ENCODE data around the gene EIF4B. TPM values are rescaled to one million over a fixed set of nuclear protein-coding genes. Genes with fewer than 3 reads are reported as not detected.

Gene EIF4B
- total and polyA plus RNA-seq, 2 donors (not counting 1 experiment from before 2014, with no cell fraction given), result 252 to 674 TPM

DNA sequence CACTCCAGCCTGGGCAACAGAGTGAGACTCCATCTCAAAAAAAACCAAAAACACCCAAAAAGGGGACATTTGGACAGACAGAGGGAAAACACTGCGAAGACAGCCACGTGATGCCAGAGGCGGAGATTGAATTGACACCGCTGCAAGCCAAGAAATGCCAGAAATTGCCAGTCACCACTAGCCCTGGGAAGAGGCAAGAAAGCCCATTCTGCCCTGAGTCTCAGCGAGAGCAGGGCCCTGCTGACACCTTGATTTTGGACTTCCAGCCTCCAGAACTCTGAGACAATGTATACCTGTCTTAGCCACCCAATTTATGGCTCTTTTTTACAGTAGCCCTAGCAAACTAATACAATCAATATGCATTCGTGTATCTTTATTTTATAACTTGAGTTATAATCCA lies 83.8 kb downstream of the EIF4B start:
- H3K79me2 ChIP-seq (ENCODE audit: control insufficient read depth, insufficient read depth, low read length), result no peaks in the 10 kb centered on the region
- peaks cover 33% of the 10 kb centered on the region for H3K27me3 Mint-ChIP-seq
- no peak overlapping the region for H3K27ac Mint-ChIP-seq
- no peak overlapping the region for H2AFZ ChIP-seq (ENCODE audit: insufficient read depth, low read depth, low read length, poor library complexity, severe bottlenecking)
- no peak overlapping the region for H3K9ac ChIP-seq (ENCODE audit: low read length)
- POLR2A ChIA-PET, result no interaction called here
- DNase-seq (no peak), ATAC-seq (ENCODE audit: low read depth) (no peak)
- H3K4me1 ChIP-seq (ENCODE audit: control insufficient read depth in 2 of 2, insufficient read depth in 2 of 2, low read length in 2 of 2), result no peaks in the 10 kb centered on the region
- H3K36me3 ChIP-seq (replicated peaks in 1 of 2; ENCODE audit: control extremely low read depth in 1 of 2, control insufficient read depth in 1 of 2, extremely low read depth in 1 of 2, insufficient read depth in 2 of 2, low read length in 1 of 2), result no peaks in the 10 kb centered on the region
- no peaks in the 10 kb centered on the region for H4K20me1 ChIP-seq (ENCODE audit: control insufficient read depth, insufficient read depth, low read length, poor library complexity, severe bottlenecking)
- no peaks in the 10 kb centered on the region for H3K9me3 Mint-ChIP-seq (ENCODE audit: insufficient read depth)
- intact Hi-C loops (cut with micrococcal nuclease), result no loop called here
- no peak overlapping the region for H3K4me3 ChIP-seq (ENCODE audit: control extremely low read depth in 1 of 5, extremely low read depth in 1 of 5, insufficient read depth in 1 of 5, low read depth in 2 of 5, low read length in 4 of 5)
- no peak overlapping the region for H3K4me3 Mint-ChIP-seq
- 97% methylated on average over 5 of the region's 6 CpGs for WGBS (ENCODE audit: insufficient coverage)
- H3K4me1 Mint-ChIP-seq, result no peaks in the 10 kb centered on the region
- H3K27ac ChIP-seq (ENCODE audit: low read length in 2 of 2), result no peak overlapping the region
- CTCF ChIA-PET, result interaction anchor here (1.4 to 1.6 kb wide), 2 partner anchors 9 to 23 kb away, joined by 5 to 11 read pairs; no protein-coding TSS in a partner anchor
- peaks cover 0 to 4% (median 0%) of the 10 kb centered on the region in 3 donors for H3K9me3 ChIP-seq (ENCODE audit: control extremely low read depth in 1 of 3, control insufficient read depth in 2 of 3, insufficient read depth in 1 of 3, low read length in 2 of 3)
- H3K27me3 ChIP-seq (replicated peaks in 1 of 4; ENCODE audit: control extremely low read depth in 1 of 4, control insufficient read depth in 3 of 4, insufficient read depth in 4 of 4, low read length in 3 of 4), result peaks cover 0 to 2% (median 0%) of the 10 kb centered on the region in 4 experiments
- TF ChIP-seq EZH2 (IDR thresholded peaks at IDR 0.05; ENCODE audit: borderline replicate concordance, insufficient read depth, low read depth, low read length, poor library complexity, severe bottlenecking), result no peak
- TF ChIP-seq, protein P1, sequence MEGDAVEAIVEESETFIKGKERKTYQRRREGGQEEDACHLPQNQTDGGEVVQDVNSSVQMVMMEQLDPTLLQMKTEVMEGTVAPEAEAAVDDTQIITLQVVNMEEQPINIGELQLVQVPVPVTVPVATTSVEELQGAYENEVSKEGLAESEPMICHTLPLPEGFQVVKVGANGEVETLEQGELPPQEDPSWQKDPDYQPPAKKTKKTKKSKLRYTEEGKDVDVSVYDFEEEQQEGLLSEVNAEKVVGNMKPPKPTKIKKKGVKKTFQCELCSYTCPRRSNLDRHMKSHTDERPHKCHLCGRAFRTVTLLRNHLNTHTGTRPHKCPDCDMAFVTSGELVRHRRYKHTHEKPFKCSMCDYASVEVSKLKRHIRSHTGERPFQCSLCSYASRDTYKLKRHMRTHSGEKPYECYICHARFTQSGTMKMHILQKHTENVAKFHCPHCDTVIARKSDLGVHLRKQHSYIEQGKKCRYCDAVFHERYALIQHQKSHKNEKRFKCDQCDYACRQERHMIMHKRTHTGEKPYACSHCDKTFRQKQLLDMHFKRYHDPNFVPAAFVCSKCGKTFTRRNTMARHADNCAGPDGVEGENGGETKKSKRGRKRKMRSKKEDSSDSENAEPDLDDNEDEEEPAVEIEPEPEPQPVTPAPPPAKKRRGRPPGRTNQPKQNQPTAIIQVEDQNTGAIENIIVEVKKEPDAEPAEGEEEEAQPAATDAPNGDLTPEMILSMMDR (IDR thresholded peaks at IDR 0.05), result no peak
- H3K4me2 ChIP-seq (replicated peaks; ENCODE audit: low read depth, low read length, poor library complexity, severe bottlenecking), result no peak overlapping the region

DNA sequence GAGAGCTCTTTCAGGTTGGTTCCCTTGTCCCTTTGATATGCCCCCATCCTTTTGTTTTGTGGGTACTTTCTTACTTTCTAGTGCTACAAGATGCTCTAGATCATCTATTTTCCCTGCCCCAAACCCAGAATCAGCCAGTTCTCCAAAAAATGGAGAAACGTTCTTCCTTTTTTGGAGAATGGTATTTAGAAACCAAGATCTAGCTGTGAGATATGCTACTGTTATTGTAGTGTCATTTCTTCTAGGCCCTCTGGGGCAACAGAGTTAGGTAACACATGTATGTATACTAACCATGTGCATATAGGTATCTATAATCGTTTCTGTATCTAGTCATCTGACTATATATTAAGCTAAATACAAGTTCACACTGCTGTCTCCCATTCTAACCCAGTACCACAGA lies 84.3 kb downstream of the EIF4B start:
- CTCF ChIA-PET, result interaction anchor here (0.6 to 1.6 kb wide), 3 partner anchors 9 to 24 kb away, joined by 3 to 11 read pairs (median 5); no protein-coding TSS in a partner anchor
- H3K4me2 ChIP-seq (replicated peaks; ENCODE audit: low read depth, low read length, poor library complexity, severe bottlenecking), result no peak overlapping the region
- DNase-seq (no peak), ATAC-seq (ENCODE audit: low read depth) (no peak)
- H3K9me3 ChIP-seq (ENCODE audit: control extremely low read depth in 1 of 3, control insufficient read depth in 2 of 3, insufficient read depth in 1 of 3, low read length in 2 of 3), result peaks cover 0 to 4% (median 0%) of the 10 kb centered on the region in 3 donors
- TF ChIP-seq EZH2 (IDR thresholded peaks at IDR 0.05; ENCODE audit: borderline replicate concordance, insufficient read depth, low read depth, low read length, poor library complexity, severe bottlenecking), result no peak
- TF ChIP-seq, protein P1 (IDR thresholded peaks at IDR 0.05), result no peak
- H3K79me2 ChIP-seq (ENCODE audit: control insufficient read depth, insufficient read depth, low read length), result no peaks in the 10 kb centered on the region
- H3K27ac Mint-ChIP-seq, result no peak overlapping the region
- no peak overlapping the region for H3K4me3 Mint-ChIP-seq
- no peak overlapping the region for H2AFZ ChIP-seq (ENCODE audit: insufficient read depth, low read depth, low read length, poor library complexity, severe bottlenecking)
- WGBS (ENCODE audit: insufficient coverage), result no CpG with 5 or more reads among the region's 2 CpGs
- no peak overlapping the region for H3K9ac ChIP-seq (ENCODE audit: low read length)
- no peaks in the 10 kb centered on the region for H3K4me1 Mint-ChIP-seq
- peaks cover 0 to 2% (median under 1%) of the 10 kb centered on the region in 4 experiments for H3K27me3 ChIP-seq (replicated peaks in 1 of 4; ENCODE audit: control extremely low read depth in 1 of 4, control insufficient read depth in 3 of 4, insufficient read depth in 4 of 4, low read length in 3 of 4)
- H3K27me3 Mint-ChIP-seq, result peaks cover 33% of the 10 kb centered on the region
- no peak overlapping the region for H3K4me3 ChIP-seq (ENCODE audit: control extremely low read depth in 1 of 5, extremely low read depth in 1 of 5, insufficient read depth in 1 of 5, low read depth in 2 of 5, low read length in 4 of 5)
- H3K9me3 Mint-ChIP-seq (ENCODE audit: insufficient read depth), result no peaks in the 10 kb centered on the region
- H4K20me1 ChIP-seq (ENCODE audit: control insufficient read depth, insufficient read depth, low read length, poor library complexity, severe bottlenecking), result no peaks in the 10 kb centered on the region
- H3K4me1 ChIP-seq (ENCODE audit: control insufficient read depth in 2 of 2, insufficient read depth in 2 of 2, low read length in 2 of 2), result no peaks in the 10 kb centered on the region
- POLR2A ChIA-PET, result no interaction called here
- intact Hi-C loops (cut with micrococcal nuclease), result no loop called here
- no peaks in the 10 kb centered on the region for H3K36me3 ChIP-seq (replicated peaks in 1 of 2; ENCODE audit: control extremely low read depth in 1 of 2, control insufficient read depth in 1 of 2, extremely low read depth in 1 of 2, insufficient read depth in 2 of 2, low read length in 1 of 2)
- no peak overlapping the region for H3K27ac ChIP-seq (ENCODE audit: low read length in 2 of 2)
